Nephron (organoid): ENCODE measurements around the gene NKD2.

ENCODE experiments used
- H3K27ac Mint-ChIP-seq, 3 experiments: 2 replicates each; pipeline ENCODE4 v1.8.0; 2020; ENCODE audit warnings: mixed read lengths in 3 of 3, mild to moderate bottlenecking in 2 of 3, moderate library complexity in 1 of 3
- H3K27me3 Mint-ChIP-seq: 2 replicates; pipeline ENCODE4 v1.8.0; 2021; ENCODE audit warnings: low read depth, mild to moderate bottlenecking, moderate library complexity, mixed read lengths
- H3K36me3 Mint-ChIP-seq: 2 replicates; pipeline ENCODE4 v1.8.0; 2020; ENCODE audit warnings: low read depth, mixed read lengths
- H3K4me1 Mint-ChIP-seq: 2 replicates; pipeline ENCODE4 v1.8.0; 2020; ENCODE audit warnings: mixed read lengths
- H3K4me3 Mint-ChIP-seq, 3 experiments: 2 replicates each; pipeline ENCODE4 v1.8.0; 2020; ENCODE audit warnings: mild to moderate bottlenecking in 3 of 3, mixed read lengths in 3 of 3, moderate library complexity in 2 of 3
- H3K9me3 Mint-ChIP-seq: 2 replicates; pipeline ENCODE4 v1.8.0; 2020; ENCODE audit warnings: mixed read lengths
- TF ChIP-seq, protein P1 (sequence below), 3 experiments: fragments of 200-600 bp; sonication (generic); IDR thresholded peaks; one replicate each; pipeline ENCODE4 v1.5.0; 2021; ENCODE audit warnings: antibody characterized with exemption in 3 of 3; ENCODE audit not compliant: unreplicated experiment in 3 of 3

The NKD2 gene

DNA sequence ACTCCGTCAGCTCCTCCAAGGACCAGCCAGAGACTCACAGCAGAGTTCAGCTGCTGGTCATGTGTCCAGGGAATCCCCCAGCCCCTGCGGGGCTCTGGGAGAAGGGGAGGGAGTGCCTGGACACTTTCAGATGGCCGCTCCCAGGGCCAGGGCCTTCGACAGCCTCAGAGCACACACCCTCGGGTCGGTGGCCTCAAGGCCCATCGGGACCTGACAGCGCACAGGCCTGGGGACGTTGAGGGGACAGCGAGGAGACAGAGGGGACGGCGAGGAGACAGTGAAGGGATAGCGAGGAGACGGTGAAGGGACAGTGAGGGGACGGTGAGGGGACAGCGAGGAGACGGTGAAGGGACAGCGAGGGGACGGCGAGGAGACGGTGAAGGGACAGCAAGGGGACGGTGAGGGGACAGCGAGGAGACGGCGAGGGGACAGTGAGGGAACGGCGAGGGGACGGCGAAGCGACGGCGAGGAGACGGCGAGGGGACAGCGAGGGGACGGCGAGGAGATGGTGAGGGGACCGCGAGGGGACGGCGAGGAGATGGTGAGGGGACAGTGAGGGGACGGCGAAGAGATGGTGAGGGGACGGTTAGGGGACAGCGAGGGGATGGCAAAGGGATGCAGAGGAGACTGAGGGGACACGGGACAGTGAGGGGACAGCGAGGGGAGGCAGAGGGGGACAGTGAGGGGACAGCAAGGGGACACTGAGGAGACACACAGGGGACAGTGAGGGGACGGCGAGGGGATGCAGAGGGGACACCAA lies 56.0 kb downstream of the NKD2 start:
- H3K27ac Mint-ChIP-seq: no peak overlapping the region
- no peaks in the 10 kb centered on the region for H3K27me3 Mint-ChIP-seq
- no peak overlapping the region for H3K4me3 Mint-ChIP-seq
- no peaks in the 10 kb centered on the region for H3K9me3 Mint-ChIP-seq
- no peaks in the 10 kb centered on the region for H3K4me1 Mint-ChIP-seq
- TF ChIP-seq, protein P1, sequence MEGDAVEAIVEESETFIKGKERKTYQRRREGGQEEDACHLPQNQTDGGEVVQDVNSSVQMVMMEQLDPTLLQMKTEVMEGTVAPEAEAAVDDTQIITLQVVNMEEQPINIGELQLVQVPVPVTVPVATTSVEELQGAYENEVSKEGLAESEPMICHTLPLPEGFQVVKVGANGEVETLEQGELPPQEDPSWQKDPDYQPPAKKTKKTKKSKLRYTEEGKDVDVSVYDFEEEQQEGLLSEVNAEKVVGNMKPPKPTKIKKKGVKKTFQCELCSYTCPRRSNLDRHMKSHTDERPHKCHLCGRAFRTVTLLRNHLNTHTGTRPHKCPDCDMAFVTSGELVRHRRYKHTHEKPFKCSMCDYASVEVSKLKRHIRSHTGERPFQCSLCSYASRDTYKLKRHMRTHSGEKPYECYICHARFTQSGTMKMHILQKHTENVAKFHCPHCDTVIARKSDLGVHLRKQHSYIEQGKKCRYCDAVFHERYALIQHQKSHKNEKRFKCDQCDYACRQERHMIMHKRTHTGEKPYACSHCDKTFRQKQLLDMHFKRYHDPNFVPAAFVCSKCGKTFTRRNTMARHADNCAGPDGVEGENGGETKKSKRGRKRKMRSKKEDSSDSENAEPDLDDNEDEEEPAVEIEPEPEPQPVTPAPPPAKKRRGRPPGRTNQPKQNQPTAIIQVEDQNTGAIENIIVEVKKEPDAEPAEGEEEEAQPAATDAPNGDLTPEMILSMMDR (IDR thresholded peaks at IDR 0.05; ENCODE audit: unreplicated experiment in 3 of 3): no peak
- H3K36me3 Mint-ChIP-seq: peaks cover 15% of the 10 kb centered on the region

DNA sequence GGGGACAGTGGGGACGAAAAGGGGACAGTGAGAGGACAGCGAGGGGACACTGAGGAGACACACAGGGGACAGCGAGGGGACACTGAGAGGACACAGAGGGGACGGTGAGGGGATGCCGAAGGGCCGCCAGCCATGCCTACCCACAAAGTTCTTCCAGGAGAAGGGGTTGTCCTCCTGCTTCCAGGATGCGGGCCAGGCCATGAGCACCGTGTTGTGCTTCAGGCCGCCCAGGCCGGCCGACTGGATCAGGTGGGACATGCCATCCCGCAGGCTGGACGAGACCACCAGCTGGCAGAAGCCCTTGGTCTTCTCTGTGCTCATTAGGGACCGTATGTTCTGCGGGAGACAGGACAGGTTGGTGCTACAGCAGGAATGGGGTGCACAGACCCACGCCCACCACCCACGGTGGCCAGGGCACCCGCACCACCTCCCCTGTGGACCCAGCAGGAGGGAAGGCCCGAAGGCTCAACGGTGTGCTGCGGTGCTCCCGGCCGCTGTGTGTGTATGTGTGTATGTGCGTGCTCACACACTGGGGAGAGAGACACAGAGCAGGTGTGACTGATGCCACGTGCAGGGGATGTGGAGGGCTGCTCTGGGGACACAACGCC lies 56.6 kb downstream of the NKD2 start:
- no peaks in the 10 kb centered on the region for H3K4me1 Mint-ChIP-seq
- H3K9me3 Mint-ChIP-seq: no peaks in the 10 kb centered on the region
- H3K27ac Mint-ChIP-seq: no peak overlapping the region
- no peaks in the 10 kb centered on the region for H3K27me3 Mint-ChIP-seq
- H3K4me3 Mint-ChIP-seq: no peak overlapping the region
- TF ChIP-seq, protein P1 (IDR thresholded peaks at IDR 0.05; ENCODE audit: unreplicated experiment in 3 of 3): no peak
- H3K36me3 Mint-ChIP-seq: peaks cover 15% of the 10 kb centered on the region

DNA sequence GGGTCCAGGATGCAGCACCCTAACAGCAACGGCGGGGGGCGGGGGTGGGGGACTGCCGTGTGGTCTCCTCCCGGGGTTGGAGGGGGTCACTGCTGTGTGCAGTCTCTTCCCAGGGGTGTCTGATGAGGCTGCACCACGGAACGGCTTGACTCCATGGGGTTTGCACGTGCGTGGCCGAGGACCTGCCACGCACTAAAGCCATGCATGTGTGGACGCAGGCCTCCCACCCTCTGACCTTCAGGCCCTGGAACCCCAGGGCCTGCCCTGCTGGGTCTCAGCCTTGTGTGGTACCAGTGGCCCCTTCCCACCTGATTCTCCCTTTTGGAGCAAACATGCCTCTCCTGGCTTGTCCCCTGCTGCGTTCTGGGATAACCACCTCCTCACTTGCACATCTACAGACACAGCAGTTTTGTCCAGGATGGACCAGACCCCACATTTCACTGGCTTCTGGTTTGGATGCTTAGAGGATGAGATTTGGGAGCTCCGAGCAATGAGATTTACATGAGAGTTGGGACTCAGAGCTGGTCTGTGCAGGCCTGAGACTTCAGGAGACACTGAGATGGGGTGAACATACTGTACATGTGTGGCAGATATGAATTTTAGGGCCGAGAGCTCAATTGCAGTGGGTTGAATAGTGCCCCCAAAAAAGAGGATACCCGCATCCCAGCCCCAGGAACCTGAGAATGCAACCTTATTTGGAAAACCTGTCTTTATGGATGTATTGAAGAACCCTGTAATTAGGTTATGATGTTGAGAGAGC lies 57.5 kb downstream of the NKD2 start:
- Mint-ChIP-seq H3K27ac (no peak overlapping the region), H3K9me3 (no peaks in the 10 kb centered on the region), H3K4me1 (no peaks in the 10 kb centered on the region), H3K36me3 (peaks cover 15% of the 10 kb centered on the region), H3K27me3 (no peaks in the 10 kb centered on the region), H3K4me3 (no peak overlapping the region)
- TF ChIP-seq, protein P1 (IDR thresholded peaks at IDR 0.05; ENCODE audit: unreplicated experiment in 3 of 3): no peak

DNA sequence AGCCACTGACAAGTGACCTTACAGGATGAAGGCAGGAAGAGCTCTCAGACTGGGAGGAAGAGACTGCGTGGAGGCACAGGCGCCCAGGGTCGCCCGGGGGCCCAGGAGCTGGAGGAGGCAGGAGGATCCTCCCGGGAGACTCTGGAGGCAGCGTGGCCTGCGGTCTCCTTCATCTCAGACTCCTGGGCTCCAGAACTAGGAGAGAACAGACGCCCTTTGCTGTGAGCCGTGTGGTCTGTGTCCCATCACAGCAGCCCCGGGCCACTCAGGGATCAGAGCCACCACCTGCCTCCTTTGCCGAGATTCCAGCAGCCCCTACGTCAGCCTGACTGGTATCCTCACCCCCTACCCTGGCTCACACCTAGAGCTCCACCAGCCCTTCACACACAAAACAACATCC lies 58.1 kb downstream of the NKD2 start:
- Mint-ChIP-seq H3K27me3 (no peaks in the 10 kb centered on the region), H3K9me3 (no peaks in the 10 kb centered on the region), H3K27ac (no peak overlapping the region), H3K36me3 (peaks cover 15% of the 10 kb centered on the region), H3K4me1 (no peaks in the 10 kb centered on the region), H3K4me3 (no peak overlapping the region)
- TF ChIP-seq, protein P1 (IDR thresholded peaks at IDR 0.05; ENCODE audit: unreplicated experiment in 3 of 3): no peak

DNA sequence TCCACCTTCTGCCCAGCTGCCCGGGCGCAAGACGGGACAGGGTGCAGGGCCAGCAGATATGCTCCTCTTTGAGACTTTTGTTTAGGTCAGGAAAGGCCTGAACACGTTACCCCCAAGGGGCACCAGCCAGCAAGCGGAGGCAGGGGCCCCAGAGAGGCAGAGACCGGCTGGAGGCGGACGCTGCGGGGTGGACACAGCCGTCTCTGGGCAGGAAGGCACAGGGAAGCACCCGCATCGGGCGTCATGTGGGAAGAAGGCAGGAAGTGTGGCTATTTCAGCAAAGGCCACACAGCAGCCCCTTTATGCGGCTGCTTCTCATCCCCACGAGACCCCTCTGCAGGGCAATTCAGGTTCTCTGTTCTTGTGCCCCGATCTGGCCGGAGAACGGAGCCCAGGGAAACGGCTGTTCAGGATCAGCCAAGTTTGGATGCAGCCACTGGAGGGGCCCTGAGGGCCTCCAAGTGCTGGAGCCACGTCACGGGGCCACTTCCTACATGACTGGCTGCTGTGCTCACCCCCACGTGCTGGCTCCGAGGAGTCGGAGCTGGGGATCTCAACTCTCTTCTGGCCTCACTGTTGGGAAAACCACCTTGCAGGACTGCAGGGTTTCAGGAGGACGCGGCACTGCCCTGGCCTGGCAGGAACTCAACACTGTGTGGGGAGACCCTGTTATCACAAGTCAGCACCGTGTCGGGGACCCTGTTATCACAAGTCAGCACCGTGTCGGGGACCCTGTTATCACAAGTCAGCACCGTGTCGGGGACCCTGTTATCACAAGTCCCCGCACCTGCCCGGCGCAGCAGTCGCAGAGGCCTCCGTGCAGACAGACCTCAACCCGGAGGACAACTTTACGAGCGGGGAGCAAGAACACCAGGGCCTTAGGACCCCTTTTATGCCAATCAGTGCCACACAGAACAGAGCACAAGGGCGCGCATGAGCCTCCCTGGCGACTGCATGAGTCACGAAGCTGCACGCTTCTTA lies 58.8 kb downstream of the NKD2 start:
- TF ChIP-seq, protein P1 (IDR thresholded peaks at IDR 0.05; ENCODE audit: unreplicated experiment in 3 of 3): no peak
- H3K27me3 Mint-ChIP-seq: no peaks in the 10 kb centered on the region
- no peaks in the 10 kb centered on the region for H3K4me1 Mint-ChIP-seq
- H3K4me3 Mint-ChIP-seq: no peak overlapping the region
- peaks cover 11% of the 10 kb centered on the region for H3K36me3 Mint-ChIP-seq
- H3K27ac Mint-ChIP-seq: no peak overlapping the region
- no peaks in the 10 kb centered on the region for H3K9me3 Mint-ChIP-seq
